Measurements from ENCODE around the gene PEX13.
"Not testable (repeated sequence)": the region's sequence is repeated elsewhere in the genome, so short reads cannot be mapped to it uniquely, and the experiment has no call there.

DNA sequence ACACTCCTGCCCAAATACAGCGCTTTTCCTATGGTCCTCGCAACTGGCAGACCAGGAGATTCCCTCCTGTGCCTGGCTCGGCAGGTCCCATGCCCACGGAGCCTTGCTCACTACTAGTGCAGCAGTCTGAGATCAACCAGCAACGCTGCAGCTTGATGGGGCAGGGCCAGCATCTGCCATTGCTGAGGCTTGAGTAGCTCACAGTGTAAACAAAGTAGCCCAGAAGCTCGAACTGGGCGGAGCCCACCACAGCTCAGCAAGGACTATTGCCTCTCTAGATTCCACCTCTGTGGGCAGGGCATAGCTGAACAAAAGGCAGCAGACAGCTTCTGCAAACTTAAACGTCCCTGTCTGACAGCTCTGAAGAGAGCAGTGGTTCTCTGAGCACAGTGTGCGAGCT, 17.1 kb downstream of the PEX13 start:
- TF ChIP-seq, protein P1, sequence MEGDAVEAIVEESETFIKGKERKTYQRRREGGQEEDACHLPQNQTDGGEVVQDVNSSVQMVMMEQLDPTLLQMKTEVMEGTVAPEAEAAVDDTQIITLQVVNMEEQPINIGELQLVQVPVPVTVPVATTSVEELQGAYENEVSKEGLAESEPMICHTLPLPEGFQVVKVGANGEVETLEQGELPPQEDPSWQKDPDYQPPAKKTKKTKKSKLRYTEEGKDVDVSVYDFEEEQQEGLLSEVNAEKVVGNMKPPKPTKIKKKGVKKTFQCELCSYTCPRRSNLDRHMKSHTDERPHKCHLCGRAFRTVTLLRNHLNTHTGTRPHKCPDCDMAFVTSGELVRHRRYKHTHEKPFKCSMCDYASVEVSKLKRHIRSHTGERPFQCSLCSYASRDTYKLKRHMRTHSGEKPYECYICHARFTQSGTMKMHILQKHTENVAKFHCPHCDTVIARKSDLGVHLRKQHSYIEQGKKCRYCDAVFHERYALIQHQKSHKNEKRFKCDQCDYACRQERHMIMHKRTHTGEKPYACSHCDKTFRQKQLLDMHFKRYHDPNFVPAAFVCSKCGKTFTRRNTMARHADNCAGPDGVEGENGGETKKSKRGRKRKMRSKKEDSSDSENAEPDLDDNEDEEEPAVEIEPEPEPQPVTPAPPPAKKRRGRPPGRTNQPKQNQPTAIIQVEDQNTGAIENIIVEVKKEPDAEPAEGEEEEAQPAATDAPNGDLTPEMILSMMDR (IDR thresholded peaks at IDR 0.05), result not testable (repeated sequence)
- not testable (repeated sequence) for TF ChIP-seq POLR2A (IDR thresholded peaks at IDR 0.05)
